ENCODE results near the gene PPARG. TPM values are rescaled to one million over a fixed set of nuclear protein-coding genes. Genes with fewer than 3 reads are reported as not detected.
A peak's percentile ranks its signal among the peaks of the same experiment; 100 is the strongest.
"Not testable (repeated sequence)": the region's sequence is repeated elsewhere in the genome, so short reads cannot be mapped to it uniquely, and the experiment has no call there.

PPARG gene
- total and polyA plus RNA-seq, 8 donors: 3.3 to 52.0 (median 5.4) TPM

GRCh38 chr3:12477256-12477655, 188.4 kb downstream of the PPARG start:
- TF ChIP-seq CTCF (IDR thresholded peaks at IDR 0.05): no peak
- no peaks in the 10 kb centered on the region for H3K9me3 ChIP-seq
- H3K27me3 ChIP-seq: no peaks in the 10 kb centered on the region
- intact Hi-C loops (cut with DNase I): loop anchor here in 1 of 2 donors (5.0 kb wide), 1 partner anchor 340 kb away; no protein-coding TSS in a partner anchor
- peaks cover 0 to 9% of the 10 kb centered on the region in 2 donors for H3K4me1 ChIP-seq
- H3K27ac ChIP-seq: no peak overlapping the region
- ATAC-seq (no peak), DNase-seq (no peak)
- no peaks in the 10 kb centered on the region for H3K36me3 ChIP-seq
- no peak overlapping the region for H3K4me3 ChIP-seq

DNA sequence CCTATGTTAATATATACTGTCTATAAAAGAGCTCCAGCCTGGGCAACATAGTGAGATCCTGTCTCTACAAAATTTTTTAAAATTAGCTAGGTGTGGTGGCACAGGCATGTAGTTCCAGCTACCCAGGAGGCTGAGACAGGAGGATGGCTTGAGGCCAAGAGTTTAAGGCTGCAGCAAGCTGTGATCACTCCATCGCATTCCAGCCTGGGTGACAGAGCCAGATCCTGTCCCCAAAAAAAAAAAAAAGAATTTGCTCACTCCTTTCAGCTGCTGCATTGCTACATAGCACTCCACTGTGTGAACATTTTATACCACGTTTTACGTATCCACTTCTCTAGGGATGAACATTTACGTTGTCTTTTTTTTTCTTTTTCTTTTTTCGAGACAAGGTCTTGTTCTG, 189.5 kb downstream of the PPARG start:
- Histone ChIP-seq H3K9me3 (no peaks in the 10 kb centered on the region), H3K27me3 (no peaks in the 10 kb centered on the region), H3K27ac (no peak overlapping the region), H3K4me1 (peaks cover 0 to 20% of the 10 kb centered on the region in 2 donors), H3K4me3 (no peak overlapping the region), H3K36me3 (no peaks in the 10 kb centered on the region)
- DNase-seq (no peak), ATAC-seq (no peak)
- no peak for TF ChIP-seq CTCF (IDR thresholded peaks at IDR 0.05)
- intact Hi-C loops (cut with DNase I): loop anchor here in 1 of 2 donors (5.0 kb wide), 1 partner anchor 341 kb away; no protein-coding TSS in a partner anchor

GRCh38 chr3:12479198-12479597, 190.3 kb downstream of the PPARG start:
- H3K36me3 ChIP-seq, H3K27ac ChIP-seq, DNase-seq, H3K27me3 ChIP-seq, H3K4me3 ChIP-seq, H3K9me3 ChIP-seq, ATAC-seq: not testable (repeated sequence)
- H3K4me1 ChIP-seq: peaks cover 4 to 26% of the 10 kb centered on the region in 2 donors
- intact Hi-C loops (cut with DNase I): loop anchor here in 1 of 2 donors (5.0 kb wide), 1 partner anchor 342 kb away; no protein-coding TSS in a partner anchor

DNA sequence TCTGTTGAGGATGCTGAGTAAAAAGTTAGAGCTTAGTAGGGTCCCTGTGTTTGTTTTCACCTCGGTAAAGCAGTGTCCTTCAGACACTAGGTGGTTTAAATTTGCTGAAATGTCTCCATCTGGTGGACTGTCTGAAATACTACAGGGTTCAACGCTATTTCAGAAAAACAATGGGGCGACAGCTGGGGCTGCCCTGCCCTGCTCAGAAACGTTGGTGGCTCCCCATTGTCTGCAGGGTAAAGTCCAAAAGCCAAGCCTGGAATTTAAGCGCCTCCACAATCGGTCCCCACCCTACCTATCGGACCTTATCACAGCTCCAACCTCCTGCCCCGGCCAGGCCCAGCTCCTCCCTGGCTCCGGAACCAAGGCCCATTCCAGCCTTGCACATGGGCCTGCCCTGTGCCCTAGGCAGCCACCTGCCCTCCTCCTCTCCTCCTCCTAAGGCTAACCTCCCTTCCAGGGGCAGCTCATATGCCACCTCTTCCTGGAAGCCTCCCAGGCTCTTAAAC, 191.1 kb downstream of the PPARG start:
- Histone ChIP-seq H3K27ac (no peak overlapping the region), H3K36me3 (no peaks in the 10 kb centered on the region), H3K9me3 (no peaks in the 10 kb centered on the region), H3K4me1 (peaks cover 5 to 29% of the 10 kb centered on the region in 2 donors), H3K27me3 (no peaks in the 10 kb centered on the region), H3K4me3 (no peak overlapping the region)
- peak; percentile 64 to 77 for TF ChIP-seq CTCF (IDR thresholded peaks at IDR 0.05)
- intact Hi-C loops (cut with DNase I): loop anchor here in 1 of 2 donors (5.0 kb wide), 1 partner anchor 343 kb away; no protein-coding TSS in a partner anchor
- ATAC-seq: peak; percentile 47
- peak in 2 of 4 donors; percentile 34 to 56 for DNase-seq

DNA sequence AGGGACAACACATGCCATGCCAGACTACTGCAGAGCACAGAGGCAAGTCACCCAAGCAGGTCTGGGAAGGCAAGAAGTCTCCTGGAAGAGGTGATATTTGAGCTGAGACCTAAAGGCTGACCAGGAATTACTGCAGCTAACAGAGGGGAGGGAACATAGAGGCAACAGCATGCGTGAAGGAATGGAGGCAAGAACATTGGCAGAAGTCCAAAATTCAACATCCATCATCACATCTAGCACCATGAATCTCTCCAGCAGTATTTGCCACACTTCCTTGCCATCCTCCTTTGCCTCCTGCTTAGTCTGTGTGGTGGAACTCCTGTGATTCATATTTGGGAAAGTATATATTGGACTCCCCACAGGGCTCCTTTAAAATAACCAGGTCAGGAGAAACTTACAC, 194.5 kb downstream of the PPARG start:
- Histone ChIP-seq H3K27me3 (no peaks in the 10 kb centered on the region), H3K9me3 (no peaks in the 10 kb centered on the region), H3K4me3 (peak overlapping the region; percentile 71 to 85), H3K36me3 (no peaks in the 10 kb centered on the region), H3K4me1 (peaks cover 10 to 40% of the 10 kb centered on the region in 2 donors), H3K27ac (peak overlapping the region in 1 of 2 donors; percentile 81)
- DNase-seq (no peak), ATAC-seq (no peak)
- intact Hi-C loops (cut with DNase I): no loop called here
- TF ChIP-seq CTCF (IDR thresholded peaks at IDR 0.05): no peak

DNA sequence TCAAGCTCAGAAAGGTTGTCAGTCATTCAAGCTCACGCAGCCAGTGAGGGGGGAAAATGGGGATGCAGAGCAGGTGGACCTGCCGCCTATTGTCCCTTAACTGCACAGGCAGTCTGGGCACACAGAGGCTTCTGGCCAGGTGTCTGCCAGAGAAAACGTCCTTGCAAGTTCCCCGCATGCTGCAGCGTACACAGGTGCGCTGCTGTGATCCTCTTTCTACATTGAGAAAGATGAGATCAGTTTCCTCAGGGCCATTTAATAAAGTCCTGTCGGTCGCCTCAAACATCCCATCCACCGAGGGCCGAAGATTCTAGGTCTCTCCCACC, 195.0 kb downstream of the PPARG start:
- Histone ChIP-seq H3K36me3 (no peaks in the 10 kb centered on the region), H3K27me3 (no peaks in the 10 kb centered on the region), H3K27ac (peak overlapping the region; percentile 60 to 81), H3K4me1 (peaks cover 10 to 40% of the 10 kb centered on the region in 2 donors), H3K4me3 (peak overlapping the region; percentile 71 to 85), H3K9me3 (no peaks in the 10 kb centered on the region)
- ATAC-seq (no peak), DNase-seq (no peak)
- intact Hi-C loops (cut with DNase I): no loop called here
- TF ChIP-seq CTCF (IDR thresholded peaks at IDR 0.05): no peak
